Activated CD8-positive, alpha-beta memory T cell treated with anti-CD3 and anti-CD28 coated beads, Interleukin-2, amount 50 U/mL, for 24 hours (primary cell): ENCODE measurements around the gene APLNR.

ENCODE experiments used
- DNase-seq: peaks from one replicate; pipeline ENCODE4 v3.0.0-alpha.2; 2020; ENCODE audit errors: extremely low read depth

The APLNR gene

DNA sequence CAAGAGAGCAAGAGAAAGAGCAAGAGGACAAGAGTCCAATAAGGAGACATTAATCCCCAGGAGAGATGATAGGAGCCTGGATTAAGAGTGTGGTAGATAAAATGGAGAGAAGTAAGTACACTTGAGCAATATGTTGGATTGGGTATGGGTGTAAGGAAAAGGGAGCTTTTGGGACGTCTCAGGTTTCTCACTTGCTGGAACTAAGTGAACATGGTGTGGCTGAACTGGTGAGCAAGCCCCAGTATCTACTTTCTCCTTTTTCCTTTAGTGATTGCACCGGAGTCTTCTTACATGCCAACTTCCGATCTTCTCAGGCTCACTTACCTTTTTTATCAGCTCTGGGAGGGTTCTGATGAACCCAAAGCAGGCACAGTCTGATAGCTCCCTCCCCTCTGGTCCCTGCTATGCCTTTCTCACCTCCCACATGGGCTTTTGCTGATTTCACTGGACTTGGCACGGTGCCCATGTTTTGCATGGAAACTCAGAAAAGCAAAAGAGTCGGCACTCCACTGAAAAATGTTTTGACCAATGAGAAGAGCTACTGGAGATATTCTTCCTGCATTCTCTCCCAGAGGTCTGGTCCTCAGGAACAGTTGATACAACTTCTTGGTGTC, 14.5 kb upstream of the APLNR start:
- DNase-seq = no peak

- no peak for DNase-seq
Measured at GRCh38 chr11:57251037-57251436, 14.0 kb upstream of the APLNR start.

DNA sequence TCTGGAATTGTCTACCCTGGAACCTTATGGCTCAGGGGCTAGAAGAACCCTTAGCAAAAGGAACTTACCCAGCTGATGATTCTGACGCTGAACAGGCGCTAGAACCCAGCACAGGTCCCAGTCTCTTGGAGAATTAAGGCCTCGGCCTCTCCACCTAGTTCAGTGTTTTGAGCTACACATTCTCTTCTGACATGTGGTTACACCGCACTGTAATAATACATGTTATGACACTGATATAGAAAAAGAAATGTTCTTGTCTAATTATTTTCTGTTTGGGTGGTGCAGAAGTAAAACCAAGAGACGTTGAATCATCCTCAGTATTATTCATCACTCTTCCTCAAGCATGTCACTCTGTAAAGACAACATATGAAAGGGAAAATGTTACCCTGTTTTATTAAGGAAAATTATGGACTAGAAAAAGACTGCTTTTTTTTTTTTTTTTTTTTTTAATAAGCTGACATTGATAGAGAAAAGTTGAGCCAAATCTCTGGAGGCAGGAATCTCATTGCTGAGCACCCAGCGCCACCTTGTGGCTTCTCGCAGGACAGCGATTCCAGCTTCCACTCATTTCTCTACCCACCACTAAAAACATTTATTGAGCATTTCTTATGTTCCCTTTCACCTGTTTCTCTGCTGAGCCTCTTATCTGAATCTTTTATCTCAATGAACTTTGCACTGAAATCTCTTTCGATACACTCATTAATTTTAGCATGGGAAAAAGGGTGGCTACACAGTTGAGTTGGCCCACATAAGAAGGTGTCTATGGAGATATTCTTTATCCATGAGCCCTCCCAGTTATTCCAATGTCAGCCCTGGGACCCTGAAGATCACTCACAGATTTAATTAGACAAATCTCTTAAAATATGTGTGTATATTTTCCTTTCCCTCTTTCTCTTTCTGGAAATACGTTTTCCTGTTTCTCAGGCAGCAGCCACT, 12.6 kb upstream of the APLNR start:
- DNase-seq = no peak

GRCh38 chr11:57248780-57249383, 11.8 kb upstream of the APLNR start:
- DNase-seq = no peak

GRCh38 chr11:57244911-57245310, 7.9 kb upstream of the APLNR start:
- DNase-seq = no peak

- no peak for DNase-seq
Measured at GRCh38 chr11:57241353-57241972, 4.4 kb upstream of the APLNR start.

GRCh38 chr11:57240757-57241156, 3.7 kb upstream of the APLNR start:
- DNase-seq = no peak

- DNase-seq = no peak
Measured at GRCh38 chr11:57240007-57240406, 3.0 kb upstream of the APLNR start.

DNA sequence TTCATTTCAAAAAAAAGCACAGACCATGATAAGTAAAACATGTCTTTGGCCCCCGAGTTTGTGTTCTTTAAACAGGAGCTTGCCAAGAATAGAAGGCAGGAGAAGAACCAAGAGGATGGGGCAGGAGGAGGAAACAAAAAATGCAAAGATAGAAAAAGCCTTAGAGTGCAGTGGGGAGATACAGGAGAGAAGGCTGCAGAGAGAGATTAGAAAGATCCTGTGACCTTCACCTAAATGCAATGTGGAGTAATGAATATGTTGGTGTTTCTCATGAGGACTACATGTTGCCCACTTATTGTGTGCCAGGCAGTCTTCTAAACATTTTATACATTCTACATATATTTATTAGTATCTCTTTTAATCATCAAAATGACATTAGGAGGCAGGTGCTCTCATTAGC, 2.3 kb upstream of the APLNR start:
- DNase-seq = no peak

DNA sequence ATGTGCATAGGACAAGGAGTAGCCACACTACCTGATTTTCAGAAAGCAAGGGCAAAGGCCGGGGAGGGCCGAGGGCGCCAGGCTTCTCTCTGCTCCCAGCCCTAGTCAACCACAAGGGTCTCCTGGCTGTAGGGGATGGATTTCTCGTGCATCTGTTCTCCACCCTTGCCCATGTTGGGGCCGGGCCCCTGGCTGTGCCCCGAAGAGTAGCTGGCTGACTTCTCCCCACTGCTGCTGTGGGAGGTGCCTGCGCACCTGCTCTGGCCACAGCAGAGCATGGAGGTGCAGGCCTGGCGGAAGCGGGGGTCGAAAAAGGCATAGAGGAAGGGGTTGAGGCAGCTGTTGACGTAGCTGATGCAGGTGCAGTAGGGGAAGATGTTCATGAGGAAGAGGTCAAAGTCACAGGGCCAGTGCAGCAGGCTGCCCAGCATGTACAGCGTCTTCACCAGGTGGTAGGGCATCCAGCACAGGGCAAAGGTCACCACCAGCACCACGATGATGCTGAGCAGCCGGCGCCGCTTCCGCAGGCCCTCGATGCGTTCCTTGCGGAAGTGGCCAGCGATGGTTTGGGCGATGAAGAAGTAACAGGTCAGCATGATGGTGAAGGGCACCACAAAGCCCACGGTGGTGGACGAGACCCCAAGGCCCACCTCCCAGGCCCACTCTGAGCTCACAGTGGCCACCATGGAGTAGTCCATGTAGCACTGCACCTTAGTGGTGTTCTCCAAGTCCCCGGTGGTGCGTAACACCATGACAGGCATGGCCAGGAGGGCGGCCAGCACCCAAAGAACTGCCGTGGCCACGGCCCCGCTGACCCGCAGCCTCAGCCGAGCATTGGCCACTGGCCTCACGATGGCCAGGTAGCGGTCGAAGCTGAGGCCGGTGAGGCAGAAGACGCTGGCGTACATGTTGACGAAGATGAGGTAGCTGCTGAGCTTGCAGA, 1.0 kb downstream of the APLNR start:
- DNase-seq = no peak

DNA sequence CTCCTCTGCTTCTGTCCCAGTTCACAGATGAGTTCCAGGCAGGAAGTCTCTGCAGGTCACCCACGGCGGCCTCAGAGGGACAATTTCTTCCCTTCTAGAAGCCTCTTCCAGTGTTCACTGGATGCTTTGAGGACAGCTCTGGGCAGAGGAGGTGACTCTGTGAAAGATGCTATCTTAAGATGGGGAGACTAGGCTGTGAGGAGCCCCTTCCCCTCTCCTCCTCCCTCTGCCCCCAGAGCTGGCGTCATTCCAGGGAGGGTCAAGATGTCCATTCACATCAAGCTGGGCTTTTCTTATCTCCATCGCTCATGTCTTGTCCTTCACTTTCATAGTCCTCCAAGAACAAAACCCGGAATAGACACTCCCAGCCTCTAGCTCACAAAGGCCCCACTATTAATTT, 3.3 kb downstream of the APLNR start:
- DNase-seq = no peak

GRCh38 chr11:57231539-57232253, 5.4 kb downstream of the APLNR start:
- no peak for DNase-seq

GRCh38 chr11:57230791-57231538, 6.1 kb downstream of the APLNR start:
- no peak for DNase-seq

DNA sequence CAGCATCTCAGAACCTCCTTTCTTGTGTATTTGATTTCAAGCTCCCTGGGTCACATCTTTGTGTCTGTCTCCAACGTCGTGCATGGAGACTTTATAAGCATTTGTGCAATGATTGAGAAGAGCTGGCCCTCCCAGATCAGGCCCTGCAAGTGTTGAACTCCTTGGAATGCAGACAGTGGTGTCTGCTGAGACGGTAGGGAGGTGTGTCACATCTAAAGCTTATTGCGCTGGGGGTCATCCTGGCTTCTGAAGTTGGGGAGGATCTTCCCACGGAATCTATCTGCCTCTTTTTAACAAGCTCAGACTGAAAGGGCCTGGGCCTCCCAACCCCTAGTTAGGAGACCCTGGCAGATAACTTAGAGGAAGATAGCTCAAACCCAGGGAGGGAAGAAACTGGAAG, 6.7 kb downstream of the APLNR start:
- DNase-seq = no peak

DNA sequence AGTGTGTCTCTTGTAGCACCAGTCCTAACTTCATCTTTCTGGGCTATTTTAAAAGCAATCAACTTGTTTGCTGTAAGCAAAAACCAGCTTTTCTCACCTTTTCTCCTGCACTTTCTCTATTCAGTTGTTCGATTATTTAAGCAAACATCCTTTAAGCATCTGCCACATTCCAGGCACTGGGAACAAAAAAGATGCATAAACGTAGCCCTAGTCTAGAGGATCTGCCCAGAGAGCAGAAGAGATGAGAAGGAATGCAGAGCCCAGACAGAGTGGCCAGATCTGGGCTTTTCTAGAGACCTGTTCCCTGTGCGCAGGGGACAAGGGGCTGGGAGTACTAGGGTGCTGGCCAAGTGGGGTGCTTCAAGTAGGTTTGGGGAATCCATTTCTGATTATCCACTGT, 8.4 kb downstream of the APLNR start:
- DNase-seq = no peak

GRCh38 chr11:57224537-57224936, 12.5 kb downstream of the APLNR start:
- DNase-seq = no peak

GRCh38 chr11:57224128-57224527, 12.9 kb downstream of the APLNR start:
- no peak for DNase-seq

- DNase-seq = no peak
Measured at GRCh38 chr11:57223601-57224000, 13.4 kb downstream of the APLNR start.

DNA sequence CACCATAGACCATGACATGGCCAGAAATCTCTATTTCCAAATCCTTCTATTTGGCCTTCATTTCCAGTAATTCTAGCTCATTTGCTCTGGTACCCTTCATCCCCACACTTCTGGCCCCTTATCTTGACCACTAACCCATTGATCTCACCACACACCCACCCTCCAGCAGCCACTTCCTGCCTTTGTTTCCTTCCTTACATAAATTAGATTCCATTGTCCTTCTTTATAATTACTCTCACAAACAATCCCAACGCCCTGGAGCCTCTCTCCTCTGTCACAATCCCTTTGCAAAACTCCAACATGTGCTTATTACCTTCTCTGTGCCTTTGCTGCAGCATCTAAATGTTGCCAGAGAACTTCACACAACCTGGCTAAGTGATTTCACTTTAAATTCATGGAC, 14.8 kb downstream of the APLNR start:
- DNase-seq = no peak
